HCT116 (cell line): Measurements from ENCODE around the gene DRG1. TPM values are rescaled to one million over a fixed set of nuclear protein-coding genes. Genes with fewer than 3 reads are reported as not detected.

Experiments used
- ATAC-seq: fragments of 200-7000 bp; cut with Tn5 transposase; 2 replicates; pipeline ENCODE4 v1.9.1; 2020; ENCODE audit warnings: mild to moderate bottlenecking, moderate library complexity
- BruUV-seq: library from RNA; stranded (reverse); fragments of 400-500 nt; replicated peaks from 2 replicates; lab custom pipeline; 2021; lab: Mats Ljungman, UMichigan
- CTCF ChIA-PET: fragments of 300-600 bp; sonication (Branson Sonifier 250); formaldehyde crosslinking; loops from one replicate; lab custom pipeline; 2021; ENCODE audit warnings: antibody characterized with exemption; lab: Charles Lee
- POLR2A ChIA-PET: fragments of 300-600, 350-600 bp; sonication (Branson Sonifier 250); formaldehyde crosslinking; loops from one replicate; lab custom pipeline; 2021; ENCODE audit warnings: antibody characterized with exemption; lab: Charles Lee
- RAD21 ChIA-PET, 2 experiments: fragments of 300-600 bp; sonication (Branson Sonifier 250); formaldehyde crosslinking; loops; one replicate each; lab custom pipeline; 2023; ENCODE audit warnings: low total read pairs in 2 of 2; ENCODE audit not compliant: uncharacterized antibody in 2 of 2, unreplicated experiment in 2 of 2, low non-redundant PET in 1 of 2; lab: Charles Lee
- DNase-seq: peaks from one replicate; pipeline ENCODE4 v3.0.0-alpha.2; 2010; ENCODE audit warnings: low read depth, low spot score
- H2AFZ ChIP-seq: fragments of 200-600 bp; shearing (Covaris generic), sonication (generic); 2 replicates; pipeline ENCODE4 v1.6.1; 2017; ENCODE audit warnings: low read depth, mixed run types, mixed read lengths, antibody characterized with exemption, low read length; ENCODE audit not compliant: poor library complexity, severe bottlenecking
- H3K27ac ChIP-seq: 2 replicates; pipeline ENCODE4 v1.5.1; 2012; ENCODE audit warnings: low read depth, low read length
- H3K27me3 ChIP-seq: fragments of 200-600 bp; sonication (generic); 2 replicates; pipeline ENCODE4 v1.6.1; 2016; ENCODE audit warnings: mixed run types, low read length, mixed read lengths; ENCODE audit not compliant: insufficient read depth
- H3K36me3 ChIP-seq, 2 experiments: fragments of 200-500 bp in 1 of 2; fragments of 200-600 bp in 1 of 2; sonication (Bioruptor generic) in 1 of 2; sonication (generic) in 1 of 2; 2 replicates each; pipeline versions ENCODE4 v1.5.1 to v1.6.1; 2014 to 2016; ENCODE audit warnings: low read length in 2 of 2, inconsistent platforms in 1 of 2, mixed read lengths in 1 of 2, mixed run types in 1 of 2; ENCODE audit not compliant: insufficient read depth in 2 of 2, control insufficient read depth in 1 of 2
- H3K4me1 ChIP-seq, 2 experiments: fragments of 200-600 bp in 1 of 2; sonication (generic) in 1 of 2; 2 replicates each; pipeline versions ENCODE4 v1.5.1 to v1.6.1; 2012 to 2017; ENCODE audit warnings: low read length in 2 of 2, inconsistent platforms in 1 of 2, mild to moderate bottlenecking in 1 of 2, mixed read lengths in 1 of 2, mixed run types in 1 of 2, moderate library complexity in 1 of 2; ENCODE audit not compliant: insufficient read depth in 2 of 2, control insufficient read depth in 1 of 2
- H3K4me2 ChIP-seq: fragments of 200-600 bp; sonication (generic); 2 replicates; pipeline ENCODE4 v1.6.1; 2017; ENCODE audit warnings: mixed run types, low read length, mixed read lengths
- H3K4me3 ChIP-seq, 2 experiments: fragments of 200-600 bp in 1 of 2; sonication (generic) in 1 of 2; replicated peaks in 1 of 2; 2 replicates each; pipeline ENCODE4 v1.5.1; 2011 to 2016; ENCODE audit warnings: low read length in 2 of 2, control low read depth in 1 of 2, low read depth in 1 of 2, mild to moderate bottlenecking in 1 of 2, mixed read lengths in 1 of 2, mixed run types in 1 of 2
- H3K79me2 ChIP-seq: fragments of 200-600 bp; sonication (generic); 2 replicates; pipeline ENCODE4 v1.6.1; 2017; ENCODE audit warnings: mild to moderate bottlenecking, mixed run types, low read length, moderate library complexity, mixed read lengths; ENCODE audit not compliant: insufficient read depth
- H3K9ac ChIP-seq: fragments of 200-600 bp; sonication (generic); 2 replicates; pipeline ENCODE4 v1.6.1; 2016; ENCODE audit warnings: low read length, mixed read lengths
- H3K9me2 ChIP-seq: fragments of 200-600 bp; sonication (generic), shearing (Covaris generic); 2 replicates; pipeline ENCODE4 v1.6.1; 2017; ENCODE audit warnings: mixed run types, mild to moderate bottlenecking, moderate library complexity; ENCODE audit not compliant: insufficient read depth
- H3K9me3 ChIP-seq, 2 experiments: fragments of 200-500 bp in 1 of 2; fragments of 200-600 bp in 1 of 2; sonication (Bioruptor generic) in 1 of 2; sonication (generic) in 1 of 2; 2 replicates each; pipeline ENCODE4 v1.6.1; 2014 to 2017; ENCODE audit warnings: low read length in 2 of 2, mixed read lengths in 2 of 2, inconsistent platforms in 1 of 2, low read depth in 1 of 2, mild to moderate bottlenecking in 1 of 2, mixed run types in 1 of 2, moderate library complexity in 1 of 2; ENCODE audit not compliant: control insufficient read depth in 1 of 2, insufficient read depth in 1 of 2
- H4K20me1 ChIP-seq: fragments of 200-600 bp; sonication (generic), shearing (Covaris generic); 2 replicates; pipeline ENCODE4 v1.6.1; 2017; ENCODE audit warnings: mixed run types, mild to moderate bottlenecking, moderate library complexity; ENCODE audit not compliant: insufficient read depth
- EZH2 ChIP-seq: fragments of 200-600 bp; sonication (generic); IDR thresholded peaks from 2 replicates; pipeline ENCODE4 v1.6.1; 2017; ENCODE audit warnings: antibody characterized with exemption, mixed run types
- EZH2phosphoT487 ChIP-seq: fragments of 200-600 bp; IDR thresholded peaks from 2 replicates; pipeline ENCODE4 v1.6.1; 2018; ENCODE audit warnings: antibody characterized with exemption, borderline replicate concordance
- JUND ChIP-seq: IDR thresholded peaks from 2 replicates; pipeline ENCODE4 v1.6.1; 2012
- POLR2AphosphoS5 ChIP-seq: IDR thresholded peaks from 2 replicates; pipeline ENCODE4 v1.6.1; 2011; ENCODE audit warnings: mild to moderate bottlenecking, low read depth, low read length, moderate library complexity
- SIN3A ChIP-seq: IDR thresholded peaks from 2 replicates; pipeline ENCODE4 v1.6.1; 2012; ENCODE audit warnings: low read depth
- SP1 ChIP-seq: IDR thresholded peaks from 2 replicates; pipeline ENCODE4 v1.6.1; 2012; ENCODE audit warnings: low read depth
- SRF ChIP-seq: IDR thresholded peaks from 2 replicates; pipeline ENCODE4 v1.6.1; 2012; ENCODE audit warnings: low read depth
- TCF7L2 ChIP-seq: IDR thresholded peaks from 2 replicates; pipeline ENCODE4 v1.7.0; 2011; ENCODE audit warnings: borderline replicate concordance, inconsistent platforms; ENCODE audit not compliant: insufficient read depth, insufficient read length; ENCODE audit errors: extremely low read depth
- YY1 ChIP-seq: IDR thresholded peaks from 2 replicates; pipeline ENCODE4 v1.6.1; 2011; ENCODE audit warnings: low read length, low read depth, moderate library complexity, mild to moderate bottlenecking; ENCODE audit not compliant: insufficient replicate concordance; ENCODE audit errors: extremely low read depth
- ZFX ChIP-seq: fragments of 450-650 bp; IDR thresholded peaks from 2 replicates; pipeline ENCODE4 v1.6.1; 2017
- ZNF274 ChIP-seq: fragments of 200-500 bp; sonication (Bioruptor generic); IDR thresholded peaks from 2 replicates; pipeline ENCODE4 v1.6.1; 2014; ENCODE audit warnings: mild to moderate bottlenecking, low read depth, low read length, inconsistent platforms
- intact Hi-C: fragments of 100-400 bp; cut with micrococcal nuclease; formaldehyde crosslinking; loops from 2 replicates; pipeline ENCODE4 v1.10.0; 2022
- total RNA-seq: library from RNA; stranded (reverse); gene quantifications from one replicate; pipeline ENCODE4 v1.2.1, GENCODE V29; 2021; ENCODE audit not compliant: unreplicated experiment
- TF ChIP-seq, protein P1 (sequence below): IDR thresholded peaks from 2 replicates; pipeline ENCODE4 v1.6.1; 2012
- TF ChIP-seq, protein P2 (sequence below): IDR thresholded peaks from 2 replicates; pipeline ENCODE4 v1.6.1; 2011; ENCODE audit warnings: mild to moderate bottlenecking, low read length, moderate library complexity; ENCODE audit not compliant: insufficient replicate concordance; ENCODE audit errors: extremely low read depth
- TF ChIP-seq, protein P3 (sequence below): IDR thresholded peaks from 2 replicates; pipeline ENCODE4 v1.6.1; 2012; ENCODE audit warnings: low read depth
- TF ChIP-seq, protein P4 (sequence below): IDR thresholded peaks from 2 replicates; pipeline ENCODE4 v1.6.1; 2012

Gene DRG1
- total RNA-seq, 1 experiment from 2014 or later: 68.2 TPM

DNA sequence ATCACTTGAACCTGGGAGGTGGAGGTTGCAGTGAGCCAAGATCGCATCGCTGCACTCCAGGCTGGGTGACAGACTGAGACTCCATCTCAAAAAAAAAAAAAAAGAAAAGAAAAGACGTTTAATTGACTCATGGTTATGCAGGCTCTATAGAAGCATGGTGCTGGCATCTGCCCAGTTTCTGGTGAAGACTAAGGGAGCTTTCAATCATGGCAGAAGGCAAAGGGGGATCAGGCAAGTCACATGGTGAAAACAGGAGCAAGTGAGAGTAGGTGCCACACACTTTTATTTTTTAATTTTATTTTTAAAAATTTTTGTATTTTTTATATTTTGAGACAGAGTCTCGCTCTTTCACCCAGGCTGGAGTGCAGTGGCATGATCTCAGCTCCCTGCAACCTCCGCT lies 44.9 kb upstream of the DRG1 start:
- TF ChIP-seq TCF7L2 (no peak), SP1 (no peak), POLR2AphosphoS5 (no peak), JUND (no peak), EZH2 (no peak)
- TF ChIP-seq, protein P1, sequence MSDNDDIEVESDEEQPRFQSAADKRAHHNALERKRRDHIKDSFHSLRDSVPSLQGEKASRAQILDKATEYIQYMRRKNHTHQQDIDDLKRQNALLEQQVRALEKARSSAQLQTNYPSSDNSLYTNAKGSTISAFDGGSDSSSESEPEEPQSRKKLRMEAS: no peak
- TF ChIP-seq, protein P2, sequence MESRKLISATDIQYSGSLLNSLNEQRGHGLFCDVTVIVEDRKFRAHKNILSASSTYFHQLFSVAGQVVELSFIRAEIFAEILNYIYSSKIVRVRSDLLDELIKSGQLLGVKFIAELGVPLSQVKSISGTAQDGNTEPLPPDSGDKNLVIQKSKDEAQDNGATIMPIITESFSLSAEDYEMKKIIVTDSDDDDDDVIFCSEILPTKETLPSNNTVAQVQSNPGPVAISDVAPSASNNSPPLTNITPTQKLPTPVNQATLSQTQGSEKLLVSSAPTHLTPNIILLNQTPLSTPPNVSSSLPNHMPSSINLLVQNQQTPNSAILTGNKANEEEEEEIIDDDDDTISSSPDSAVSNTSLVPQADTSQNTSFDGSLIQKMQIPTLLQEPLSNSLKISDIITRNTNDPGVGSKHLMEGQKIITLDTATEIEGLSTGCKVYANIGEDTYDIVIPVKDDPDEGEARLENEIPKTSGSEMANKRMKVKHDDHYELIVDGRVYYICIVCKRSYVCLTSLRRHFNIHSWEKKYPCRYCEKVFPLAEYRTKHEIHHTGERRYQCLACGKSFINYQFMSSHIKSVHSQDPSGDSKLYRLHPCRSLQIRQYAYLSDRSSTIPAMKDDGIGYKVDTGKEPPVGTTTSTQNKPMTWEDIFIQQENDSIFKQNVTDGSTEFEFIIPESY: no peak
- POLR2A ChIA-PET: no interaction called here
- H3K27ac ChIP-seq: no peak overlapping the region
- H3K4me1 ChIP-seq: no peaks in the 10 kb centered on the region
- H4K20me1 ChIP-seq: no peaks in the 10 kb centered on the region
- no peaks in the 10 kb centered on the region for H3K9me3 ChIP-seq
- RAD21 ChIA-PET: no interaction called here
- H3K79me2 ChIP-seq: no peaks in the 10 kb centered on the region
- no peak for DNase-seq
- intact Hi-C loops: no loop called here
- H3K9ac ChIP-seq: no peak overlapping the region
- BruUV-seq: no TSS peak
- H2AFZ ChIP-seq: no peak overlapping the region
- H3K4me3 ChIP-seq: no peak overlapping the region
- no peak for ATAC-seq
- H3K9me2 ChIP-seq: no peaks in the 10 kb centered on the region
- H3K36me3 ChIP-seq: no peaks in the 10 kb centered on the region
- H3K27me3 ChIP-seq: no peaks in the 10 kb centered on the region
- CTCF ChIA-PET: no interaction called here
- no peak overlapping the region for H3K4me2 ChIP-seq

DNA sequence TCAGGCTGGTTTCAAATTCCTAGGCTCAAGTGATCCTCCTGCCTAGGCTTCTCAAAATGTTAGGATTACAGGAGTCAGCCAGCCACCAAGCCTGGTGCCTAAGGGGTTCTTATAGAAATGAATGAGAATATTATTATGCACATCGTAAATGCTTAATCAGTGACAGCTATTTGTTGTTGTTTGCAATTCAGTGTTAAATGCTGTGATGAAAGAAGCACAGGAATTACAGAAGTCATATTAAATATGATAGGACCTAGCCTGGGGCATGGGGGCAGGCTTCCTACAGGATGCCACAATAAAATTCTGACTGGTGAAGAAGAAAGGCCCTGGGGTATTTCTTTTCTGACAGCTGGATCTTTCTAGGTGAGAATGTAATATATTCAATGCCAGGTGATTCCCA lies 39.4 kb upstream of the DRG1 start:
- Histone ChIP-seq H3K27me3 (no peaks in the 10 kb centered on the region), H3K27ac (no peak overlapping the region), H3K36me3 (no peaks in the 10 kb centered on the region), H3K4me1 (no peaks in the 10 kb centered on the region), H3K4me2 (no peak overlapping the region), H3K9ac (no peak overlapping the region), H3K9me3 (no peaks in the 10 kb centered on the region), H2AFZ (no peak overlapping the region), H3K4me3 (no peak overlapping the region), H4K20me1 (no peaks in the 10 kb centered on the region), H3K9me2 (no peaks in the 10 kb centered on the region), H3K79me2 (no peaks in the 10 kb centered on the region)
- no TSS peak for BruUV-seq
- intact Hi-C loops: no loop called here
- ChIA-PET RAD21 (no interaction called here), CTCF (no interaction called here), POLR2A (no interaction called here)
- DNase-seq (no peak), ATAC-seq (no peak)
- no peak for TF ChIP-seq SIN3A
- TF ChIP-seq ZFX: no peak
- TF ChIP-seq, protein P3, sequence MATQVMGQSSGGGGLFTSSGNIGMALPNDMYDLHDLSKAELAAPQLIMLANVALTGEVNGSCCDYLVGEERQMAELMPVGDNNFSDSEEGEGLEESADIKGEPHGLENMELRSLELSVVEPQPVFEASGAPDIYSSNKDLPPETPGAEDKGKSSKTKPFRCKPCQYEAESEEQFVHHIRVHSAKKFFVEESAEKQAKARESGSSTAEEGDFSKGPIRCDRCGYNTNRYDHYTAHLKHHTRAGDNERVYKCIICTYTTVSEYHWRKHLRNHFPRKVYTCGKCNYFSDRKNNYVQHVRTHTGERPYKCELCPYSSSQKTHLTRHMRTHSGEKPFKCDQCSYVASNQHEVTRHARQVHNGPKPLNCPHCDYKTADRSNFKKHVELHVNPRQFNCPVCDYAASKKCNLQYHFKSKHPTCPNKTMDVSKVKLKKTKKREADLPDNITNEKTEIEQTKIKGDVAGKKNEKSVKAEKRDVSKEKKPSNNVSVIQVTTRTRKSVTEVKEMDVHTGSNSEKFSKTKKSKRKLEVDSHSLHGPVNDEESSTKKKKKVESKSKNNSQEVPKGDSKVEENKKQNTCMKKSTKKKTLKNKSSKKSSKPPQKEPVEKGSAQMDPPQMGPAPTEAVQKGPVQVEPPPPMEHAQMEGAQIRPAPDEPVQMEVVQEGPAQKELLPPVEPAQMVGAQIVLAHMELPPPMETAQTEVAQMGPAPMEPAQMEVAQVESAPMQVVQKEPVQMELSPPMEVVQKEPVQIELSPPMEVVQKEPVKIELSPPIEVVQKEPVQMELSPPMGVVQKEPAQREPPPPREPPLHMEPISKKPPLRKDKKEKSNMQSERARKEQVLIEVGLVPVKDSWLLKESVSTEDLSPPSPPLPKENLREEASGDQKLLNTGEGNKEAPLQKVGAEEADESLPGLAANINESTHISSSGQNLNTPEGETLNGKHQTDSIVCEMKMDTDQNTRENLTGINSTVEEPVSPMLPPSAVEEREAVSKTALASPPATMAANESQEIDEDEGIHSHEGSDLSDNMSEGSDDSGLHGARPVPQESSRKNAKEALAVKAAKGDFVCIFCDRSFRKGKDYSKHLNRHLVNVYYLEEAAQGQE: no peak
- TF ChIP-seq SP1: no peak
- TF ChIP-seq, protein P1: no peak
- no peak for TF ChIP-seq EZH2
- no peak for TF ChIP-seq SRF
- TF ChIP-seq EZH2phosphoT487: no peak
- no peak for TF ChIP-seq YY1
- TF ChIP-seq, protein P4, sequence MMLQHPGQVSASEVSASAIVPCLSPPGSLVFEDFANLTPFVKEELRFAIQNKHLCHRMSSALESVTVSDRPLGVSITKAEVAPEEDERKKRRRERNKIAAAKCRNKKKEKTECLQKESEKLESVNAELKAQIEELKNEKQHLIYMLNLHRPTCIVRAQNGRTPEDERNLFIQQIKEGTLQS: no peak
- no peak for TF ChIP-seq ZNF274
